Transverse colon (tissue), 4 donors: ENCODE data around the gene NEDD4L. TPM values are rescaled to one million over a fixed set of nuclear protein-coding genes. Genes with fewer than 3 reads are reported as not detected.

Experiments
- DNase-seq: peaks from one replicate; pipeline ENCODE4 v3.0.0-alpha.2; 2019
- H3K27ac ChIP-seq, 4 donors: fragments of 200-600 bp; sonication (generic); 2 replicates each; pipeline ENCODE4 v1.5.1; 2016 to 2018; ENCODE audit warnings: inconsistent platforms in 4 of 4
- H3K27me3 ChIP-seq: fragments of 200-600 bp; sonication (generic); 2 replicates; pipeline ENCODE4 v1.5.1; 2017; ENCODE audit warnings: inconsistent platforms
- H3K36me3 ChIP-seq, 4 donors: fragments of 200-600 bp; sonication (generic); 2 replicates each; pipeline ENCODE4 v1.5.1; 2017 to 2019; ENCODE audit warnings: inconsistent platforms in 4 of 4
- H3K4me1 ChIP-seq, 4 donors: fragments of 200-600 bp; sonication (generic); 2 replicates each; pipeline ENCODE4 v1.5.1; 2017 to 2020; ENCODE audit warnings: inconsistent platforms in 4 of 4
- H3K4me3 ChIP-seq, 4 donors: fragments of 200-600 bp; sonication (generic); 1 replicate in 1 of 4; 2 replicates in 3 of 4; pipeline versions ENCODE4 v1.5.1 to v1.6.1; 2017 to 2019; ENCODE audit warnings: inconsistent platforms in 4 of 4
- H3K9me3 ChIP-seq, 2 donors: fragments of 200-600 bp; sonication (generic); 2 replicates each; pipeline ENCODE4 v1.5.1; 2017 to 2019; ENCODE audit warnings: inconsistent platforms in 2 of 2
- CTCF ChIP-seq, 5 experiments: fragments of 200-600 bp in 3 of 5; fragments of 450-650 bp in 2 of 5; sonication (generic) in 3 of 5; IDR thresholded peaks; 1 replicate in 2 of 5; 2 replicates in 3 of 5; pipeline ENCODE4 v1.5.1; 2016 to 2017; ENCODE audit warnings: antibody characterized with exemption in 5 of 5, inconsistent platforms in 3 of 5, mild to moderate bottlenecking in 2 of 5, moderate library complexity in 1 of 5
- EP300 ChIP-seq: sonication (generic); formaldehyde crosslinking; IDR thresholded peaks from one replicate; pipeline ENCODE4 v1.6.1; 2017; ENCODE audit warnings: antibody characterized with exemption, low read depth
- POLR2A ChIP-seq: fragments of 450-650 bp; IDR thresholded peaks from one replicate; pipeline ENCODE4 v1.6.1; 2016; ENCODE audit warnings: antibody characterized with exemption, mild to moderate bottlenecking, moderate library complexity
- POLR2AphosphoS5 ChIP-seq, 3 donors: sonication (generic); formaldehyde crosslinking; IDR thresholded peaks; one replicate each; pipeline ENCODE4 v1.6.1; 2016; ENCODE audit warnings: antibody characterized with exemption in 3 of 3
- WGBS, 2 donors: methylation state at CpG; one replicate each; pipeline ENCODE4 v1.1.5; 2018; ENCODE audit warnings: low coverage in 1 of 2; 5-methylcytosine and 5-hydroxymethylcytosine counted together
- in situ Hi-C, 4 donors: fragments of 200-750 bp; cut with MboI; loops; one replicate each; pipeline versions ENCODE4 v1.15.0 to v1.15.1; 2017; ENCODE audit warnings: low sequenced_read_pairs in 3 of 4, low pct_ligation_motif_present in 1 of 4, low pct_unique_long_range_greater_than_20kb in 1 of 4
- intact Hi-C: fragments of 100-400 bp; cut with DNase I; formaldehyde crosslinking; loops from one replicate; pipeline ENCODE4 v1.15.1; 2023; ENCODE audit warnings: low total_unique reads
- total RNA-seq, 4 donors: library from RNA; depleted of rRNA; stranded (reverse); fragments of >200 nt; gene quantifications; one replicate each; pipeline ENCODE4 v1.1.0, GENCODE V29; 2016

NEDD4L gene
- total RNA-seq, 4 donors from 2014 or later: 217 to 773 (median 305) TPM

GRCh38 chr18:58187674-58188073 lies 143.6 kb downstream of the NEDD4L start:
- H3K4me3 ChIP-seq: no peak overlapping the region
- intact Hi-C loops (loop anchor here (10.0 kb wide), 2 partner anchors 303 to 587 kb away; no protein-coding TSS in a partner anchor), in situ Hi-C loops (no loop called here)
- no peaks in the 10 kb centered on the region for H3K27me3 ChIP-seq
- WGBS, 2 donors: 95 to 96% methylated on average over 6 of the region's 6 CpGs
- no peak overlapping the region for H3K27ac ChIP-seq
- no peak for DNase-seq
- TF ChIP-seq CTCF (IDR thresholded peaks at IDR 0.05): no peak
- no peak for TF ChIP-seq POLR2A
- no peak for TF ChIP-seq EP300
- TF ChIP-seq POLR2AphosphoS5 (IDR thresholded peaks at IDR 0.05): no peak
- no peaks in the 10 kb centered on the region for H3K36me3 ChIP-seq
- no peaks in the 10 kb centered on the region for H3K9me3 ChIP-seq
- H3K4me1 ChIP-seq: peaks cover 0 to 30% (median 13%) of the 10 kb centered on the region in 4 donors

- H3K36me3 ChIP-seq: no peaks in the 10 kb centered on the region
- TF ChIP-seq CTCF (IDR thresholded peaks at IDR 0.05) (no peak), EP300 (no peak)
- no peak overlapping the region for H3K4me3 ChIP-seq
- peaks cover 0 to 24% (median 10%) of the 10 kb centered on the region in 4 donors for H3K4me1 ChIP-seq
- intact Hi-C loops: loop anchor here (10.0 kb wide), 2 partner anchors 304 to 586 kb away; no protein-coding TSS in a partner anchor
- 73 to 75% methylated on average over 2 to 5 of the region's 5 CpGs for WGBS, 2 donors
- H3K9me3 ChIP-seq: no peaks in the 10 kb centered on the region
- in situ Hi-C loops: no loop called here
- no peaks in the 10 kb centered on the region for H3K27me3 ChIP-seq
- H3K27ac ChIP-seq: no peak overlapping the region
- DNase-seq: no peak
Observed at GRCh38 chr18:58188996-58189395, 145.0 kb downstream of the NEDD4L start.

- no peaks in the 10 kb centered on the region for H3K36me3 ChIP-seq
- WGBS, 2 donors: 86 to 89% methylated on average over 2 to 5 of the region's 5 CpGs
- no peak overlapping the region for H3K27ac ChIP-seq
- peaks cover 6 to 35% (median 22%) of the 10 kb centered on the region in 4 donors for H3K4me1 ChIP-seq
- no peak for TF ChIP-seq EP300
- no peaks in the 10 kb centered on the region for H3K27me3 ChIP-seq
- no peak for DNase-seq
- no peak overlapping the region for H3K4me3 ChIP-seq
- H3K9me3 ChIP-seq: no peaks in the 10 kb centered on the region
- in situ Hi-C loops: no loop called here
- intact Hi-C loops: no loop called here
Observed at GRCh38 chr18:58190842-58191530, 147.0 kb downstream of the NEDD4L start.

- Histone ChIP-seq H3K4me1 (peaks cover 6 to 31% (median 21%) of the 10 kb centered on the region in 4 donors), H3K27ac (no peak overlapping the region), H3K36me3 (no peaks in the 10 kb centered on the region), H3K4me3 (no peak overlapping the region), H3K27me3 (no peaks in the 10 kb centered on the region), H3K9me3 (no peaks in the 10 kb centered on the region)
- TF ChIP-seq EP300: no peak
- intact Hi-C loops (no loop called here), in situ Hi-C loops (no loop called here)
- 95 to 100% methylated on average over 2 of the region's 2 CpGs for WGBS, 2 donors
- DNase-seq: no peak
Observed at GRCh38 chr18:58191626-58192025, 147.6 kb downstream of the NEDD4L start.

- H3K27me3 ChIP-seq: no peaks in the 10 kb centered on the region
- H3K4me3 ChIP-seq: no peak overlapping the region
- DNase-seq: no peak
- no peak overlapping the region for H3K27ac ChIP-seq
- H3K36me3 ChIP-seq: no peaks in the 10 kb centered on the region
- H3K9me3 ChIP-seq: no peaks in the 10 kb centered on the region
- 76 to 89% methylated on average over 3 to 4 of the region's 4 CpGs for WGBS, 2 donors
- in situ Hi-C loops: no loop called here
- H3K4me1 ChIP-seq: peaks cover 6 to 34% (median 24%) of the 10 kb centered on the region in 4 donors
- no peak for TF ChIP-seq CTCF (IDR thresholded peaks at IDR 0.05)
- TF ChIP-seq POLR2A: no peak
- TF ChIP-seq POLR2AphosphoS5 (IDR thresholded peaks at IDR 0.05): no peak
- no peak for TF ChIP-seq EP300
- intact Hi-C loops: no loop called here
Observed at GRCh38 chr18:58192519-58192918, 148.5 kb downstream of the NEDD4L start.
